ENCODE measurements around the gene FGF16.
"Not testable (repeated sequence)": the region's sequence is repeated elsewhere in the genome, so short reads cannot be mapped to it uniquely, and the experiment has no call there.

The FGF16 gene

GRCh38 chrX:77447653-77448569, 722 bp downstream of the FGF16 start:
- DNase-seq = no peak

GRCh38 chrX:77450415-77450814, 3.2 kb downstream of the FGF16 start:
- DNase-seq = no peak

- no peak for DNase-seq
These were observed 3.8 kb downstream of the FGF16 start for GRCh38 chrX:77450996-77451395.

- DNase-seq = no peak
These were observed 6.0 kb downstream of the FGF16 start for GRCh38 chrX:77453190-77453589.

- DNase-seq = no peak
These were observed 8.2 kb downstream of the FGF16 start for GRCh38 chrX:77455437-77455836.

- no peak for DNase-seq
These were observed 36.9 kb downstream of the FGF16 start for GRCh38 chrX:77484045-77484444.

GRCh38 chrX:77493677-77494553, 46.7 kb downstream of the FGF16 start:
- no peak for DNase-seq

GRCh38 chrX:77500164-77500563, 53.0 kb downstream of the FGF16 start:
- DNase-seq = not testable (repeated sequence)

GRCh38 chrX:77502951-77503525, 55.8 kb downstream of the FGF16 start:
- no peak for DNase-seq

- no peak for DNase-seq
These were observed 58.0 kb downstream of the FGF16 start for GRCh38 chrX:77505227-77505626.

All from NCI-H2029 treated with DMSO at 0.1 percent for 48 hours (cell line).